Muscle of leg (tissue), 11 donors: ENCODE results near the gene TLX2. TPM values are rescaled to one million over a fixed set of nuclear protein-coding genes. Genes with fewer than 3 reads are reported as not detected.

Experiments
- DNase-seq: peaks from one replicate; pipeline ENCODE4 v3.0.0; 2013
- H3K27ac ChIP-seq: one replicate; pipeline ENCODE4 v1.5.1; 2013; ENCODE audit warnings: mild to moderate bottlenecking, low read length, control low read depth
- H3K27me3 ChIP-seq: one replicate; pipeline ENCODE4 v1.6.1; 2013; ENCODE audit warnings: low read length; ENCODE audit not compliant: control insufficient read depth, insufficient read depth
- H3K36me3 ChIP-seq: one replicate; pipeline ENCODE4 v1.6.1; 2013; ENCODE audit warnings: low read length; ENCODE audit not compliant: control insufficient read depth, insufficient read depth
- H3K4me1 ChIP-seq: one replicate; pipeline ENCODE4 v1.6.1; 2013; ENCODE audit warnings: low read length; ENCODE audit not compliant: control insufficient read depth, insufficient read depth
- H3K4me3 ChIP-seq: one replicate; pipeline ENCODE4 v1.5.1; 2013; ENCODE audit warnings: low read length, control low read depth
- H3K9me3 ChIP-seq: replicated peaks from 2 replicates; pipeline ENCODE4 v1.6.1; 2013; ENCODE audit warnings: low read depth, low read length; ENCODE audit not compliant: control insufficient read depth
- WGBS: methylation state at CpG from one replicate; pipeline ENCODE4 v1.1.5; 2013; ENCODE audit warnings: missing lambda C conversion rate; ENCODE audit not compliant: insufficient coverage; 5-methylcytosine and 5-hydroxymethylcytosine counted together
- polyA plus RNA-seq, 8 donors: library from polyadenylated mRNA; unstranded; fragments of 120-200 nt; gene quantifications; one replicate each; pipeline versions ENCODE4 v1.2.1 to v1.2.3, GENCODE V29; 2013; ENCODE audit warnings: inconsistent platforms in 1 of 8, low replicate concordance in 1 of 8; ENCODE audit not compliant: insufficient read length in 8 of 8, insufficient read depth in 1 of 8
- total RNA-seq: library from RNA; stranded (reverse); fragments of 120-200 nt; gene quantifications from one replicate; pipeline ENCODE4 v1.2.4, GENCODE V29; 2013

Gene TLX2
- total and polyA plus RNA-seq, 9 donors, result 0.14 TPM; not detected in 8

- Histone ChIP-seq H3K36me3 (peaks cover 19% of the 10 kb centered on the region), H3K27me3 (peaks cover 66% of the 10 kb centered on the region), H3K4me3 (peak overlapping the region; percentile 42), H3K9me3 (no peaks in the 10 kb centered on the region), H3K27ac (no peak overlapping the region), H3K4me1 (peaks cover 44% of the 10 kb centered on the region)
- 2% methylated on average over 60 of the region's 61 CpGs for WGBS
- peak; percentile 19 for DNase-seq
Measured at GRCh38 chr2:74497777-74498499, 16.3 kb upstream of the TLX2 start.

GRCh38 chr2:74498500-74499266, 15.6 kb upstream of the TLX2 start:
- H3K9me3 ChIP-seq, result no peaks in the 10 kb centered on the region
- under 1% methylated on average over 37 of the region's 41 CpGs for WGBS

GRCh38 chr2:74499267-74499939, 14.8 kb upstream of the TLX2 start, which contains the start of gene LBX2:
Gene LBX2 (minus strand): TSS chr2:74499603. CDS start chr2:74499537, 66 bp downstream.
- under 1% methylated on average over 64 of the region's 65 CpGs for whole genome bisulfite sequencing
- Histone ChIP-seq H3K4me1 (peaks cover 58% of the 10 kb centered on the region), H3K27ac (no peak within 1 kb of the TSS), H3K27me3 (peaks cover 81% of the 10 kb centered on the region), H3K9me3 (no peaks in the 10 kb centered on the region), H3K4me3 (peak within 1 kb of the TSS; percentile 42), H3K36me3 (peaks cover 5% of the 10 kb centered on the region)
- peak; percentile 58 for DNase-seq

More at GRCh38 chr2:74498500-74499266, 15.6 kb upstream of the TLX2 start:
- DNase-seq, result peak; percentile 25
- H3K27ac ChIP-seq, result no peak overlapping the region
- peaks cover 12% of the 10 kb centered on the region for H3K36me3 ChIP-seq
- peaks cover 51% of the 10 kb centered on the region for H3K4me1 ChIP-seq
- H3K4me3 ChIP-seq, result peak overlapping the region; percentile 42
- H3K27me3 ChIP-seq, result peaks cover 73% of the 10 kb centered on the region

GRCh38 chr2:74499940-74500577, 14.2 kb upstream of the TLX2 start:
- Histone ChIP-seq H3K27me3 (peaks cover 85% of the 10 kb centered on the region), H3K9me3 (no peaks in the 10 kb centered on the region), H3K36me3 (peaks cover 6% of the 10 kb centered on the region), H3K4me3 (peak overlapping the region; percentile 42), H3K27ac (no peak overlapping the region), H3K4me1 (peaks cover 60% of the 10 kb centered on the region)
- 20% methylated on average over 9 of the region's 15 CpGs for WGBS
- DNase-seq, result no peak

GRCh38 chr2:74500578-74500946, 13.7 kb upstream of the TLX2 start:
- Histone ChIP-seq H3K9me3 (no peaks in the 10 kb centered on the region), H3K4me3 (no peak overlapping the region), H3K36me3 (peaks cover 8% of the 10 kb centered on the region), H3K27ac (no peak overlapping the region), H3K27me3 (peaks cover 85% of the 10 kb centered on the region), H3K4me1 (peaks cover 61% of the 10 kb centered on the region)
- DNase-seq, result no peak

GRCh38 chr2:74501335-74502071, 12.7 kb upstream of the TLX2 start:
- Histone ChIP-seq H3K27ac (peak overlapping the region; percentile 80), H3K4me1 (peaks cover 69% of the 10 kb centered on the region), H3K9me3 (no peaks in the 10 kb centered on the region), H3K27me3 (peaks cover 87% of the 10 kb centered on the region), H3K4me3 (no peak overlapping the region), H3K36me3 (peaks cover 14% of the 10 kb centered on the region)
- 39% methylated on average over 15 of the region's 18 CpGs for WGBS
- DNase-seq, result peak; percentile 57

- H3K9me3 ChIP-seq, result no peaks in the 10 kb centered on the region
- peak; percentile 47 for DNase-seq
- H3K27ac ChIP-seq, result peak overlapping the region; percentile 80
- H3K36me3 ChIP-seq, result peaks cover 16% of the 10 kb centered on the region
- 11% methylated on average over 20 of the region's 32 CpGs for WGBS
- peaks cover 74% of the 10 kb centered on the region for H3K4me1 ChIP-seq
- H3K27me3 ChIP-seq, result peaks cover 82% of the 10 kb centered on the region
- peak overlapping the region; percentile 58 for H3K4me3 ChIP-seq
Measured at GRCh38 chr2:74502147-74502719, 12.0 kb upstream of the TLX2 start.

GRCh38 chr2:74502720-74503505, 11.3 kb upstream of the TLX2 start:
- under 1% methylated on average over 58 of the region's 67 CpGs for WGBS

More at GRCh38 chr2:74502720-74503505, 11.3 kb upstream of the TLX2 start:
- H3K27me3 ChIP-seq, result peaks cover 77% of the 10 kb centered on the region
- H3K4me1 ChIP-seq, result peaks cover 69% of the 10 kb centered on the region
- H3K4me3 ChIP-seq, result peak overlapping the region; percentile 58
- peaks cover 16% of the 10 kb centered on the region for H3K36me3 ChIP-seq
- DNase-seq, result peak; percentile 90
- H3K9me3 ChIP-seq, result no peaks in the 10 kb centered on the region
- peak overlapping the region; percentile 80 for H3K27ac ChIP-seq
